Body of pancreas (tissue), 4 donors: ENCODE measurements around the gene EPHX1.

Source experiments
- CTCF ChIP-seq, 7 experiments: fragments of 450-650 bp in 4 of 7; fragments of 200-600 bp in 3 of 7; sonication (generic) in 3 of 7; IDR thresholded peaks; one replicate each; pipeline ENCODE4 v1.5.1; 2016 to 2019; ENCODE audit warnings: antibody characterized with exemption in 7 of 7
- POLR2A ChIP-seq, 3 donors: fragments of 450-650 bp; IDR thresholded peaks; one replicate each; pipeline ENCODE4 v1.6.1; 2016; ENCODE audit warnings: antibody characterized with exemption in 3 of 3, mild to moderate bottlenecking in 2 of 3

- TF ChIP-seq POLR2A (IDR thresholded peaks at IDR 0.05) (peak; percentile 61 to 85 (median 84)), CTCF (IDR thresholded peaks at IDR 0.05) (no peak)
These were observed 79.1 kb downstream of the EPHX1 start, which contains the start of gene LEFTY1 for GRCh38 chr1:225888898-225889601.
